ENCODE data around the gene B4GALT2.

DNA sequence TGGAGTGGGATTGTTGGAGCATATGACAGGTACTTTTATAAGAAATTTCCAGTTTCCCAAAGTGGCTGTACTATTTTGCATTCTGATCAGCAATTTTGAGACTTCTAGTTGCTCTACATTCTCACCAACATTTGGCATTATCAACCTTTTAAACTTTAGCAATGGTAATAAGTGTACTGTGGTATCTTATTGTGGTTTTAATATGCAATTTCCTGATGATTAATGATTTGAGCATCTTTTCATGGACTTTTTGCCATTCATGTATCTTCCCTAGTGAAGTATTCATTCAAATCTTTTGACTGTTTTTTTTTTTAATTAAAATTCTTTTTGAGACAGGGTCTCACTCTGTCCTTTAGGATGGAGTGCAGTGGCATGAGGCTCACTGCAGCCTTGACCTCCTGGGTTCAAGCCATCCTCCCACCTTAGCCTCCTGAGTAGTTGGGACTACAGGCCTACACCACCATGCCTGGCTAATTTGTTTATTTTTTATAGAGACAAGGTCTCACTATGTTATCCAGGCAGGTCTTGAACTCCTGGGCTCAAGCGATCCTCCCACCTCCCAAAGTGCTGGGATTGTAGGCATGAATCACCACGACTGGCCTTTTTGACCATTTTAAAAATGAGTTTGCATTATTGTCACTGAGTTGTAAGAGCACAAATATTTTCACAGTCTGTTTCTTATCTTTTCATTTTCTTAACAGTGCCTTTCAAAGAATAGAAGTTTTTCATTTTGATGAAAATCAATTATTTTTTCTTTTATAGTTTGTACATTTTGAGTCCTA lies 60.1 kb downstream of the B4GALT2 start:
- TF ChIP-seq ZNF274 (IDR thresholded peaks at IDR 0.05; ENCODE audit: low read depth, low read length) (no peak), YY1 (IDR thresholded peaks at IDR 0.05; ENCODE audit: insufficient read depth, insufficient read length) (no peak)

Data from NT2/D1 (cell line).